Loucy (cell line): ENCODE data around the gene CACFD1.

ENCODE experiments used
- H2AFZ ChIP-seq: fragments of 200-600 bp; sonication (generic); 2 replicates; pipeline ENCODE4 v1.6.0; 2016; ENCODE audit warnings: antibody characterized with exemption, mild to moderate bottlenecking, low read length, moderate library complexity
- H3F3A ChIP-seq: fragments of 200-600 bp; 2 replicates; pipeline ENCODE4 v1.6.0; 2016; ENCODE audit warnings: antibody characterized with exemption, low read depth, mild to moderate bottlenecking
- H3K27me3 ChIP-seq: fragments of 200-600 bp; sonication (generic); 2 replicates; pipeline ENCODE4 v1.6.1; 2014; ENCODE audit warnings: low read length, mild to moderate bottlenecking; ENCODE audit not compliant: insufficient read depth, poor library complexity, severe bottlenecking
- H3K36me3 ChIP-seq: fragments of 200-600 bp; sonication (generic); 2 replicates; pipeline ENCODE4 v1.6.1; 2016; ENCODE audit warnings: low read length; ENCODE audit not compliant: insufficient read depth
- H3K4me1 ChIP-seq: fragments of 200-600 bp; sonication (generic); 2 replicates; pipeline ENCODE4 v1.5.1; 2014; ENCODE audit warnings: low read length, mild to moderate bottlenecking; ENCODE audit not compliant: insufficient read depth, poor library complexity, severe bottlenecking
- H3K4me2 ChIP-seq: fragments of 200-600 bp; sonication (generic); 2 replicates; pipeline ENCODE4 v1.6.0; 2014; ENCODE audit warnings: antibody characterized with exemption, low read length, low read depth, mild to moderate bottlenecking; ENCODE audit not compliant: poor library complexity, severe bottlenecking
- H3K4me3 ChIP-seq: fragments of 200-600 bp; sonication (generic); 2 replicates; pipeline ENCODE4 v1.5.1; 2014; ENCODE audit warnings: low read length, mild to moderate bottlenecking, mixed read lengths; ENCODE audit not compliant: poor library complexity, severe bottlenecking
- H3K79me2 ChIP-seq: fragments of 200-600 bp; sonication (generic); 2 replicates; pipeline ENCODE4 v1.6.1; 2014; ENCODE audit warnings: low read length; ENCODE audit not compliant: insufficient read depth
- H3K9ac ChIP-seq: fragments of 200-600 bp; sonication (generic); 2 replicates; pipeline ENCODE4 v1.6.0; 2014; ENCODE audit warnings: mild to moderate bottlenecking, low read depth, low read length, moderate library complexity; ENCODE audit not compliant: poor library complexity, severe bottlenecking
- H3K9me2 ChIP-seq: fragments of 200-600 bp; sonication (generic); replicated peaks from 2 replicates; pipeline ENCODE4 v1.6.1; 2016; ENCODE audit warnings: low read depth, low read length, mixed read lengths
- H3K9me3 ChIP-seq: fragments of 200-600 bp; sonication (generic); 2 replicates; pipeline ENCODE4 v1.6.1; 2014; ENCODE audit warnings: mild to moderate bottlenecking, antibody characterized with exemption, low read length, low read depth; ENCODE audit not compliant: insufficient read depth
- H4K20me1 ChIP-seq: fragments of 200-600 bp; sonication (generic); 2 replicates; pipeline ENCODE4 v1.6.0; 2014; ENCODE audit warnings: antibody characterized with exemption, low read length, mild to moderate bottlenecking; ENCODE audit not compliant: insufficient read depth, poor library complexity, severe bottlenecking
- CTCF ChIP-seq: fragments of 200-600 bp; sonication (generic); conservative IDR thresholded peaks from 2 replicates; pipeline ENCODE4 v1.5.1; 2014; ENCODE audit warnings: mild to moderate bottlenecking, antibody characterized with exemption, low read length
- EZH2phosphoT487 ChIP-seq: fragments of 200-600 bp; IDR thresholded peaks from 2 replicates; pipeline ENCODE4 v1.6.1; 2018; ENCODE audit warnings: antibody characterized with exemption, mild to moderate bottlenecking, moderate library complexity, borderline replicate concordance

CACFD1 gene

DNA sequence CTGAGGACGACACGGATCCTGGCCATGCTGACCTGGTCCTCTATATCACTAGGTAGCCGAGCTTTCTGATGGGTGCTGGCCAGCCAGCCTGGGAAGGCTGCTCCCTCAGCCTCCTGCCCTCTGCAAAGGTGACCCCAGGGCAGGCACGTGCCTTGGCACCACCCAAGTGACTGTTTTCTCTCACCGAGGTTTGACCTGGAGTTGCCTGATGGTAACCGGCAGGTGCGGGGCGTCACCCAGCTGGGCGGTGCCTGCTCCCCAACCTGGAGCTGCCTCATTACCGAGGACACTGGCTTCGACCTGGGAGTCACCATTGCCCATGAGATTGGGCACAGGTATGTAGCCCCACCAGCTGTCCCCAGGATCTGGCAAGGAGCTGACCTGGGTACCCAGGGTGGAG lies 33.8 kb upstream of the CACFD1 start:
- H3F3A ChIP-seq = no peaks in the 10 kb centered on the region
- no peaks in the 10 kb centered on the region for H3K9me2 ChIP-seq
- no peak overlapping the region for H3K9ac ChIP-seq
- no peaks in the 10 kb centered on the region for H3K27me3 ChIP-seq
- no peak overlapping the region for H3K4me2 ChIP-seq
- TF ChIP-seq CTCF (no peak), EZH2phosphoT487 (no peak)
- no peaks in the 10 kb centered on the region for H3K4me1 ChIP-seq
- H3K9me3 ChIP-seq = no peaks in the 10 kb centered on the region; the same call in 1 of the 2 replicates
- H3K36me3 ChIP-seq = no peaks in the 10 kb centered on the region
- H3K4me3 ChIP-seq = no peak overlapping the region
- H3K79me2 ChIP-seq = no peaks in the 10 kb centered on the region
- H2AFZ ChIP-seq = no peak overlapping the region
- H4K20me1 ChIP-seq = no peaks in the 10 kb centered on the region

GRCh38 chr9:133427658-133428348 lies 32.0 kb upstream of the CACFD1 start:
- no peak for TF ChIP-seq CTCF
- TF ChIP-seq EZH2phosphoT487 = no peak
- H3K9me2 ChIP-seq = no peaks in the 10 kb centered on the region
- H3K79me2 ChIP-seq = no peaks in the 10 kb centered on the region
- H3F3A ChIP-seq = no peaks in the 10 kb centered on the region
- H2AFZ ChIP-seq = no peak overlapping the region
- no peaks in the 10 kb centered on the region; the same call in 1 of the 2 replicates for H3K9me3 ChIP-seq
- H3K36me3 ChIP-seq = no peaks in the 10 kb centered on the region
- H4K20me1 ChIP-seq = no peaks in the 10 kb centered on the region
- no peaks in the 10 kb centered on the region for H3K4me1 ChIP-seq
- no peak overlapping the region for H3K4me2 ChIP-seq
- no peak overlapping the region for H3K4me3 ChIP-seq
- H3K9ac ChIP-seq = no peak overlapping the region
- no peaks in the 10 kb centered on the region for H3K27me3 ChIP-seq

DNA sequence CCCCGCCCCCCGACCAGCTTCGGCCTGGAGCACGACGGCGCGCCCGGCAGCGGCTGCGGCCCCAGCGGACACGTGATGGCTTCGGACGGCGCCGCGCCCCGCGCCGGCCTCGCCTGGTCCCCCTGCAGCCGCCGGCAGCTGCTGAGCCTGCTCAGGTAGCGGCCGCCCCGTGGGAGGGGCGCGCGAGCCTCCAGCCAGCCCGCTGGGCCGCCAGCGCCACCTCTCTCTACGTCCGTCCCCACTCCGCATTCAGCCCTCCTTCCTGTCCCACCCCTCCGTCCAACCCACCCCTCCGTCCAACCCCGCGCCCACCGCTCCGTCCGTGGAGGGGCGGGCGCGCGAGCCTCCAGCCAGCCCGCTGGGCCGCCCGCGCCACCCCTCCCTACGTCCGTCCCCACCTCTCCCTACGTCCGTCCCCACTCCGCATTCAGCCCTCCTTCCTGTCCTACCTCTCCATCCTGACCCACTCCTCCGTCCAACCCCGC lies 31.1 kb upstream of the CACFD1 start:
- Histone ChIP-seq H3K36me3 (no peaks in the 10 kb centered on the region), H3K9me2 (no peaks in the 10 kb centered on the region), H3K4me1 (no peaks in the 10 kb centered on the region), H3K4me2 (no peak overlapping the region), H3K79me2 (no peaks in the 10 kb centered on the region), H3K27me3 (no peaks in the 10 kb centered on the region), H4K20me1 (no peaks in the 10 kb centered on the region), H2AFZ (no peak overlapping the region), H3F3A (no peaks in the 10 kb centered on the region), H3K9ac (no peak overlapping the region), H3K4me3 (no peak overlapping the region), H3K9me3 (no peaks in the 10 kb centered on the region; the same call in 1 of the 2 replicates)
- TF ChIP-seq CTCF = no peak
- TF ChIP-seq EZH2phosphoT487 = no peak
